GM06990 (cell line): ENCODE results near the gene LHB.
A peak's percentile ranks its signal among the peaks of the same experiment; 100 is the strongest.

Experiments
- DNase-seq: peaks from one replicate; pipeline ENCODE4 v3.0.0-alpha.2; 2011; ENCODE audit not compliant: insufficient read length; ENCODE audit errors: extremely low read depth
- H3K27me3 ChIP-seq: replicated peaks from 2 replicates; pipeline ENCODE4 v1.6.0; 2011; ENCODE audit warnings: low read length; ENCODE audit not compliant: control insufficient read depth, insufficient read depth
- H3K36me3 ChIP-seq: 2 replicates; pipeline ENCODE4 v1.5.1; 2011; ENCODE audit warnings: low read length; ENCODE audit not compliant: control insufficient read depth, insufficient read depth
- H3K4me3 ChIP-seq: replicated peaks from 2 replicates; pipeline ENCODE4 v1.5.1; 2011; ENCODE audit warnings: low read depth, mild to moderate bottlenecking, control low read depth, low read length
- TF ChIP-seq, protein P1 (sequence below): IDR thresholded peaks from 2 replicates; pipeline ENCODE4 v1.5.1; 2011; ENCODE audit warnings: low read length, control low read depth, mild to moderate bottlenecking, inconsistent platforms; ENCODE audit not compliant: insufficient read depth, poor library complexity, severe bottlenecking

Gene LHB

GRCh38 chr19:49006905-49007304, 10.0 kb downstream of the LHB start:
- peaks cover 47% of the 10 kb centered on the region for H3K36me3 ChIP-seq
- no peaks in the 10 kb centered on the region for H3K27me3 ChIP-seq
- no peak for DNase-seq
- H3K4me3 ChIP-seq: no peak overlapping the region
- TF ChIP-seq, protein P1, sequence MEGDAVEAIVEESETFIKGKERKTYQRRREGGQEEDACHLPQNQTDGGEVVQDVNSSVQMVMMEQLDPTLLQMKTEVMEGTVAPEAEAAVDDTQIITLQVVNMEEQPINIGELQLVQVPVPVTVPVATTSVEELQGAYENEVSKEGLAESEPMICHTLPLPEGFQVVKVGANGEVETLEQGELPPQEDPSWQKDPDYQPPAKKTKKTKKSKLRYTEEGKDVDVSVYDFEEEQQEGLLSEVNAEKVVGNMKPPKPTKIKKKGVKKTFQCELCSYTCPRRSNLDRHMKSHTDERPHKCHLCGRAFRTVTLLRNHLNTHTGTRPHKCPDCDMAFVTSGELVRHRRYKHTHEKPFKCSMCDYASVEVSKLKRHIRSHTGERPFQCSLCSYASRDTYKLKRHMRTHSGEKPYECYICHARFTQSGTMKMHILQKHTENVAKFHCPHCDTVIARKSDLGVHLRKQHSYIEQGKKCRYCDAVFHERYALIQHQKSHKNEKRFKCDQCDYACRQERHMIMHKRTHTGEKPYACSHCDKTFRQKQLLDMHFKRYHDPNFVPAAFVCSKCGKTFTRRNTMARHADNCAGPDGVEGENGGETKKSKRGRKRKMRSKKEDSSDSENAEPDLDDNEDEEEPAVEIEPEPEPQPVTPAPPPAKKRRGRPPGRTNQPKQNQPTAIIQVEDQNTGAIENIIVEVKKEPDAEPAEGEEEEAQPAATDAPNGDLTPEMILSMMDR: no peak

GRCh38 chr19:49004964-49005614, 11.8 kb downstream of the LHB start:
- H3K4me3 ChIP-seq: no peak overlapping the region
- no peaks in the 10 kb centered on the region for H3K27me3 ChIP-seq
- DNase-seq: no peak
- peaks cover 34% of the 10 kb centered on the region for H3K36me3 ChIP-seq
- TF ChIP-seq, protein P1: no peak

DNA sequence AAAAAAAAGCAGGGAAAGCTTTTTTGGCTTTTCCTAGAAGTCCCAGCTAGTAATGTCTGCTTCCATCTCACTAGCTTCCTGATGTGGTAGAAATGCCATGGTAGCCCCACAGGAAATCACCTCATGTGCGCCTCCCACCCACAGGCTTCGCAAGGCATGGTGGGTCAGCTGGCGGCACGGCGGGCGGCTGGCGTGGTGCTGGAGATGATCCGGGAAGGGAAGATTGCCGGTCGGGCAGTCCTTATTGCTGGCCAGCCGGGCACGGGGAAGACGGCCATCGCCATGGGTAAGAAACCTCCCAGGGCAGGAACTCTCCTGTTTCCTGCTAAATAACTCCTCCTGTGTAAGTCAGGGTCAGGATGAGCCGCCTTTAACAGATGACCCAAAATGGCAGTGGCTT, 12.8 kb downstream of the LHB start:
- DNase-seq: no peak
- TF ChIP-seq, protein P1: no peak
- Histone ChIP-seq H3K4me3 (no peak overlapping the region), H3K36me3 (peaks cover 36% of the 10 kb centered on the region), H3K27me3 (no peaks in the 10 kb centered on the region)

DNA sequence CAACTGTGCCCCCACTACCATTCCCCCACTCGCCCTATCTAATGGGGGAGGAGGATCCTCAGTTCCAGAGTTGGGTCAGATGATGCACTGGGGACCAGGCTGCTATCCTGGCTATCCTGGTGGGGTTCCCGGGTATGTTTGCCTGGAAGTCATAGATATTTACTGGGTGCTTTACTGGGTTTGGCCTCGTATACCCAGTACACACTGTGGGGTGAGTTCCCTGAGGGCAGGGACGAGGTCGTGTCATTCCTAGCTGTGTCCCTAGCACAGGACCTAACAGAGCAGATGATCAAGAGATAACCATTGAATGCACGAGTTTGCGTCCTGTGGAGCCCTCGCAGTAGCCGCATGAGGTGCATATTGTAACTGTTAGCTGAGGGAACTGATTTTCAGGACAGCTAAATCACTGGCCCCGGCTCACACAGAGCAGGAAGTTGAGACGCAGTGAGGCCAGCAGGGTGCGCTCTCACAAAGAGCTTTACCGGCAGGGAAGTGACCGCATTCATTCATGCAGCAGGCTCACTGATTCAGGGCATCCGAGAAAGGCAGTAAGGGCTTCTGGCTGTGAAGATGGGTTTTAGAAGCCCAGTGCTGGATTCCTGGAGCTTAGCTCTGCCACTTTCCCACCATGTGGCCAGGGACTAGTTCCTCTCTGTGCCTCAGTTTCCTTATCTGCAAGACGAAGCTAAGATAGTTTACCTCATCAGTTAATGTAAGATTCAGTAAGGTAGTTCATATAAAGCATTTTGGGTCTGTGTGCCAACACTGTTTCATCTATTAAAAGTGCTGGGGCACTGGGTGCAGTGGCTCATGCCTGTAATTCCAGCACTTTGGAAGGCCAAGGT, 17.2 kb downstream of the LHB start:
- TF ChIP-seq, protein P1: peak; percentile 89
- peaks cover 20% of the 10 kb centered on the region for H3K36me3 ChIP-seq
- H3K27me3 ChIP-seq: no peaks in the 10 kb centered on the region
- no peak overlapping the region for H3K4me3 ChIP-seq
- DNase-seq: no peak

DNA sequence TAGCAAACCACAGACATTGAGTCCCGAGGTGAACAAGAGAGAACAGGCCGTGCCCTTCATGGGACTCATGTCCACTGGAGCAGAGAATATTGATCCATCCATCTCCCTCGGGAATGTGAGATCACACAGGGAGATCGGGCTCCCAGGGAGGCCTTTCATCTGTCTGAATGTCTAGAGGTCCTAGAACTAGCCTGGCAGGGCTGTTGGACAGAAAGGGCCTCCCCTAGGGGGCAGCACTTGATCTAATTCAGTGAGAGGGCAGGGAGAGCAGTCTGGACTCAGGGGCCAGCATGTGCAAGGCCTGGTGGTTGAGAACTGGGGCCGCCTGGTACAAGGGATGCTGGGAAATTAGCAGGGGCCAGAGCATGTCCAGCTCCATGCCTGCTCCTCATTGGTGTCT, 18.9 kb downstream of the LHB start:
- H3K36me3 ChIP-seq: peaks cover 8% of the 10 kb centered on the region
- no peak overlapping the region for H3K4me3 ChIP-seq
- DNase-seq: no peak
- no peaks in the 10 kb centered on the region for H3K27me3 ChIP-seq
- TF ChIP-seq, protein P1: peak; percentile 73
